OCI-LY3 (cell line): ENCODE data around the gene ZDHHC22.

Experiments
- EZH2phosphoT487 ChIP-seq: fragments of 200-600 bp; shearing (Covaris generic); IDR thresholded peaks from 2 replicates; pipeline ENCODE4 v1.6.1; 2018; ENCODE audit warnings: antibody characterized with exemption, mixed run types, low read depth
- TF ChIP-seq, protein P1 (sequence below): fragments of 200-600, 300-600 bp; sonication (generic); IDR thresholded peaks from 2 replicates; pipeline ENCODE4 v1.5.1; 2014; ENCODE audit warnings: antibody characterized with exemption, low read length, low read depth

DNA sequence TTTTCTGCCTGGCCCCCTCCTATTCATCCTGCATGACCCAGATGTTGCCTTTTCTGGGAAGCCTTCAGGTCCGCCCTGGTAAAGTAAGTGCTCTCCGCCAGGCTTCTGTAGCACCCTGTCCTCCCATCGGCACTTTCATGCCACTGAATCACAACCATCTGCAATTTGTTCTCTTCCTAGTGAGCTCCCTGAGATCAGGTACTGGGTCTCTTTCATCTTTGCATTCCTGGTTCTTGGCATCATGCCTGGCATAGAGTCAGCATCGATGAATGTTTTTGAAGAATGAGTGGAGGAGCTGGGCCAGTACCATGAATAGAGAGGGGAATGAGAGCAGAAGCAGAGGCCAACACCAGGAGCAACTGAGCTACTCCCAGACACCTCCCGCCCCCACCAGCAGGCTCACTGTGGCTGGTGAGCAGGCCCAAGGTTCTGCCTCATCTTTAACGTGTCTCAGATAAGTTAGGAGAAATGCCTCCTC is 13.1 kb downstream of the ZDHHC22 start:
- TF ChIP-seq, protein P1, sequence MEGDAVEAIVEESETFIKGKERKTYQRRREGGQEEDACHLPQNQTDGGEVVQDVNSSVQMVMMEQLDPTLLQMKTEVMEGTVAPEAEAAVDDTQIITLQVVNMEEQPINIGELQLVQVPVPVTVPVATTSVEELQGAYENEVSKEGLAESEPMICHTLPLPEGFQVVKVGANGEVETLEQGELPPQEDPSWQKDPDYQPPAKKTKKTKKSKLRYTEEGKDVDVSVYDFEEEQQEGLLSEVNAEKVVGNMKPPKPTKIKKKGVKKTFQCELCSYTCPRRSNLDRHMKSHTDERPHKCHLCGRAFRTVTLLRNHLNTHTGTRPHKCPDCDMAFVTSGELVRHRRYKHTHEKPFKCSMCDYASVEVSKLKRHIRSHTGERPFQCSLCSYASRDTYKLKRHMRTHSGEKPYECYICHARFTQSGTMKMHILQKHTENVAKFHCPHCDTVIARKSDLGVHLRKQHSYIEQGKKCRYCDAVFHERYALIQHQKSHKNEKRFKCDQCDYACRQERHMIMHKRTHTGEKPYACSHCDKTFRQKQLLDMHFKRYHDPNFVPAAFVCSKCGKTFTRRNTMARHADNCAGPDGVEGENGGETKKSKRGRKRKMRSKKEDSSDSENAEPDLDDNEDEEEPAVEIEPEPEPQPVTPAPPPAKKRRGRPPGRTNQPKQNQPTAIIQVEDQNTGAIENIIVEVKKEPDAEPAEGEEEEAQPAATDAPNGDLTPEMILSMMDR = no peak
- no peak for TF ChIP-seq EZH2phosphoT487
